GM19372 (cell line): Measurements from ENCODE around the gene ATP2A1.
"Not testable (repeated sequence)": the region's sequence is repeated elsewhere in the genome, so short reads cannot be mapped to it uniquely, and the experiment has no call there.

Experiments used
- ATAC-seq: cut with Tn5 transposase; IDR thresholded peaks from one replicate; pipeline ENCODE4 v1.9.1; 2021; ENCODE audit warnings: mild to moderate bottlenecking, low read depth, moderate library complexity; ENCODE audit not compliant: unreplicated experiment

The ATP2A1 gene

GRCh38 chr16:28858421-28858820, 19.9 kb upstream of the ATP2A1 start:
- ATAC-seq = no peak

DNA sequence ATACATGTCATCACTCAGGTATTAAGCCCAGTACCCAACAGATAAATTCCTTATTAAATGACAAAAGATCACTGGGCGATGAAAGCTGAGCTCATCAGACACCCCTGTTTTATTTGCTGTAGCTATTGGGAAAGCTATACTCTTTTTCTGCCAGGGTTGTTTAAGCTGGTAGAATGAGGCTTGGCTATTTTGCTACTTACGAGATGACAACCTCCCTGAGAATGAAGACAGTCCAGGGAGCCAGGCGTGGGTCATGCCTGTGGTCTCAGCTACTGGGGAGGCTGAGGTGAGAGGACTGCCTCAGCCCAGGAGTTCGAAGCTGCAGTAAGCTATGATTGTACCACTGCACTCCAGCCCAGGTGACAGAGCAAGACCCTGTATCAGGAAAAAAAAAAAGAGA, 19.0 kb upstream of the ATP2A1 start:
- no peak for ATAC-seq

DNA sequence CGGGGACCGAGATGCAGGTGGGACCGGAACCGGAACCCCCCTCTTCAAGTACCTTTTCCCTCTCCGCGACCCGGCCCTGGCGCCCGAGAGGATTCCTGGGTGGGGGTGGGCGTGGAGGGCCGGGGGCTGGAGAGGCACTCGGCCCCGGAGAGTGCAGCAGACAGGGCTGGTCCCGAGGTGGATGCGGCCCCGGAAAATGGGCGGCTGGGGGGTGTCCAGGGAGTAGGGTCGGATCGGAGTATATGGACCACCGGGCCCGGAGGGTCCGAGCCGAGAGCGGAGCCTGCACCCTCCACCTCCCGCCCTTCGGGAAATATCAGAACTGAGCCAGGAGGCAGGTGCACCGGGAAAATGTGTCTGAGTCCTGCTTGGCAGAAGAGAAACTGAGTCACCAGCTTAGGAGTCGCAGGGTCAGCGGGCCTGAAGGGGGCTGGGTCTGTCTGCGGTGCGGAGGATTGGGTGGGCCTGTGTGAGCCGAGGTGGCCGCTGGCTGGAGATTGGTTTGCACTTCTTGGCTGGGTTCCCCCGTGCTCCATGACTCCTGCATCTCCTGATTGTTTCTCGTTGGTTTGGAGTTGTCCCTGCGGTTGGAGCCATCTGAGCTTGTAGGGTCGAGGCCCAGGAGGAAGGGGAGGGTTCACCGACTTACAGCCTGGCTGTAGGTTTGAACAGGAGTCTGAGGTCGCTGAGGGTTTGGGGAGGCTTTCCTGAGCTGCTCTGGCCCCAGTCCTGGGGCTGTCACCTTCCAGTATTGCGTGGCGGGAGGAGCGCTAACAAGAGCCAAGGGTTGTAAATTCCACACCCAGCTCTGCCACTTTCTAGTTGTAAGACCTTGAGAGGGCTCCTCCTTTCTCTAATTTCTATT, 14.1 kb upstream of the ATP2A1 start:
- ATAC-seq = no peak

- ATAC-seq = no peak
Measured at GRCh38 chr16:28865001-28865688, 13.1 kb upstream of the ATP2A1 start.

- no peak for ATAC-seq
Measured at GRCh38 chr16:28865722-28866453, 12.4 kb upstream of the ATP2A1 start.

DNA sequence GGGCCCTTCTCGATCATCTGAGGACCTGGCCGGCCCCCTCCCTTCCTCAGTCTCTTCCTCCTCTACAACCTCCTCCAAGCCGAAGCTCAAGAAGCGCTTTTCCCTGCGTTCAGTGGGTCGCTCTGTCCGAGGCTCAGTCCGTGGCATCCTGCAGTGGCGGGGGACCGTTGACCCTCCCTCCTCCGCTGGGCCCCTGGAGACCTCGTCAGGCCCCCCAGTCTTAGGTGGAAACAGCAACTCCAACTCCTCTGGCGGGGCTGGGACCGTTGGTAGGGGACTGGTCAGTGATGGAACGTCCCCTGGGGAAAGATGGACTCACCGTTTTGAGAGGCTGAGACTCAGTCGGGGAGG, 11.9 kb upstream of the ATP2A1 start:
- no peak for ATAC-seq

GRCh38 chr16:28867241-28867640, 11.0 kb upstream of the ATP2A1 start:
- ATAC-seq = no peak

DNA sequence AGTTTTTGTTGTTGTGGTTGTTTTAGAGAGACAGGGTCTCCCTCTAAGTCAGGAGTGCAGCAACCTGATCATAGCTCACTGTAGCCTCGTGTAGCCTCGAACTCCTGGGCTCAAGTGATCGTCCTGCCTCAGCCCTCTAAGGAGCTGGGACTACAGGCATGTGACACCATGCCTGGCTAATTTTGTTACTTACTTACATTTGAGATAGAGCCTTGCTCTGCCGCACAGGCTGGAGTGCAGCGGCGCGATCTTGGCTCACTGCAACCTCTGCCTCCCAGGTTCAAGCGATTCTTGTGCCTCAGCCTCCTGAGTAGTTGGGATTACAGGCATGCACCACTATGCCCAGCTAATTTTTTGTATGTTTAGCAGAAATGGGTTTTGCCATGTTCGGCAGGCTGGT, 10.6 kb upstream of the ATP2A1 start:
- ATAC-seq = not testable (repeated sequence)

- ATAC-seq = no peak
Measured at GRCh38 chr16:28869201-28869600, 9.1 kb upstream of the ATP2A1 start.

DNA sequence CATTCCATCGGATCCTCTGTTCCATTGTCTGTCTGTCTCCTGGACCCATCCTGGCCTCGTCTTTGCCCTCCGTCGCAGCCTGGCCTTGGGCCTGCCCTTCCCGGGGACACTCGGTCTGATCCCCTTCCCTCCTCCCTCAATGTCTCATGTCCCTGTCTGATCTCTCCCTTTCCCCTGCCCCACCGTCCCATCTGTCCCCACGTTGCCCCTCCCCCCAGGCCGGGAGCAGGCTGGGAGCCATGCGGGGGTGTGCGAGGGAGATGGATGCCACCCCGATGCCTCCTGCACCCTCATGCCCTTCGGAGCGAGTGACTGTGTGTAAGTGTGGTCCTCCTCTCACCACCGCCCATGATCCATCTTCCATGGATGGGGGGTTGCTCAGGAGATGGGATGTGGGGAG, 5.3 kb upstream of the ATP2A1 start:
- no peak for ATAC-seq

DNA sequence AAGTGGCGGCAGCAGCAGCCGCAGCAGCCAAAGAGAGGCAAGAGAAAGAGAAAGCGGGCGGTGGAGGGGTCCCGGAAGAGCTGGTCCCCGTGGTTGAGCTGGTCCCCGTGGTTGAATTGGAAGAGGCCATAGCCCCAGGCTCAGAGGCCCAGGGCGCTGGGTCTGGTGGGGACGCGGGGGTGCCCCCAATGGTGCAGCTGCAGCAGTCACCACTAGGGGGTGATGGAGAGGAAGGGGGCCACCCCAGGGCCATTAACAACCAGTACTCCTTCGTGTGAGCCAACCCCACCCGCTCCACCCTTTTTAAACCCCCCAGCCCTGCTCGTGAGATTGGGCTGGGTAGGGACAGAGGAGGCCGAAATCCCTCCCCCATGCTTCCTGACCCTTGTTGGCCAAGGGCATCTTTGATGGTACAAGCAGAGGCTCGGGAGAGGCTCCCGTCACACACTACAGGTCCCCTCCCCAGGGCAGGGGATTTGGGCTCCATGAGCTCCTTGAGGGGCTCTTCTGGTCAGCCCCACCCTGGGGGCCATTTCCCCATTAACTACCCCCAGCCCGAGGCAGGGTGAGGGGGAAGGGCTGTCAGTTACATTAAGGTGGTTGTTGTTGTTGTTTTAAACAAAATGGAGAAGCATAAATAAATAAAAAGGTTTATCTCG, 4.6 kb upstream of the ATP2A1 start:
- no peak for ATAC-seq

GRCh38 chr16:28874406-28874805, 3.9 kb upstream of the ATP2A1 start:
- ATAC-seq = no peak

DNA sequence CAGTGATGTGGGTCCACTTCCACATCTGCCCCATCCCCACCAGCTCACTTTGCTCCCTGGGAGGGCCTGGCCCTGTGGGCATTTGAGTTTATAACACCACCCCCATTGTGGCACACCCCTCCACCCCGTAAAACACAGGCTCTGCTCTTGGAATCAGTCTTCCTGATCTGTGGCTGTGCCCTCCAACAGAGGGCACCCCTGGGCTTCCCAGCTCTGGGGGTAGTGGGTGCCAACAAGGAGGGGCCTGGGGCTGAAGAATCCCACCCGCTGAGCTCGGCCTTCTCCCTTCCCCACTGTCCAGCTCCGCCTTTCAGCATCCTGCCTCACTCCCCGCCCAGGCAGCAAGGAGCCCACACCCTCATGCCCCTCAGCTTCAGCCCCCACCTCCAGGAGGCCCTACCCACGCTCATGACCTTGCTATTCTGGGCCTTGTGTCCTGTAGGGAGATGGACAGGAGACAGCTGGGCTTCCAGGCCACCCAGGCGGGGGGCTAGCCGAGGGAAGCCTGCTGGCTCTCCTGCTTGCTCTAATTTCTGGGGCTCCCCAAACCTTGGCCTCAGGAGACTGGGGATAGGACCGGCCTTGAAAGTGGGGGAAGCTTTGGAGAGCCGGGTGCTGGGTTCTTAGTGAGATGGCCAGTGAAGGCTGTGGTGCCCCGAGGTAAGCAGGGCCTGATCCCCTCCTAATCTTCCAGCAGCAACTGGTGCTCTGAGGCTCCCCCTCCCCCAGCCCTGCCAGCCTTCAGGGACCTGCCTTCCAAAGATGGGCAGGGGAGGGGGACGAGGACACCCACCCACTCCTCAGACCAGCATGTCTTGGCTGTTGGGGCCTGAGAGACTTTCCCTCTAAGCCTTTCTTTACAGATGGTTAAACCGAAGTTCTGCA, 2.9 kb upstream of the ATP2A1 start:
- ATAC-seq = no peak

DNA sequence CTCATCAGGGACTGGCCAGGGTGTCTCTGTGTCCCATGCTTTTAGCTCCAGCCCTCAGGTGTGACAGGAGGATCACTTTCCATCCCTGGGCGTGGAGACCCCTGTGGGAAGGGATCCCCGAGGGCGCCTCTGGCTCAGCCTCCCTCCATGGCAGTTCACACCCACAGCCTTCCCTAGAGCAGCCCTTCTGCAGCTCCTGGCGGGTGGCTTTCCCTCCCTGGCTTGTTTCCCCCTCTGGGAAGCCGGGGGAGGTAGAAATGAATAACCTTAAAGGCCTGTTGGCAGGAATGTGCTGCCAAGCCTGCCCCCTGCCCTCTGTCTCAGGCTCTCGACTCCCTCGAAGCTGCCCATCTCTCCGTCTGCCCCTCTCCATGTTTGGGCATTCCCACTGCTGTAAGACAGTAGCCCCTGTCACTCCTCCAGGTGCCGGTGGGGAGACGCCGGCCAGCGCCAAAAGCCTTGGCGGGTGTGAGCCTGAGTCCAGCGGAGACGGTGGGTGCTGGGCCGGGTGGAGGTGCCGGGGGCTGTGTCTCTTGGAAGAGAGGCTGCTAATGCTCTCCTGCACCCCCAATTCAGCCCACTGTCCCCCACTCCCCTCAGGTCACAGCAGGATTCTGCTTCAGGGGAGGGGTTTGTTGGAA, 2.1 kb upstream of the ATP2A1 start:
- ATAC-seq = no peak

DNA sequence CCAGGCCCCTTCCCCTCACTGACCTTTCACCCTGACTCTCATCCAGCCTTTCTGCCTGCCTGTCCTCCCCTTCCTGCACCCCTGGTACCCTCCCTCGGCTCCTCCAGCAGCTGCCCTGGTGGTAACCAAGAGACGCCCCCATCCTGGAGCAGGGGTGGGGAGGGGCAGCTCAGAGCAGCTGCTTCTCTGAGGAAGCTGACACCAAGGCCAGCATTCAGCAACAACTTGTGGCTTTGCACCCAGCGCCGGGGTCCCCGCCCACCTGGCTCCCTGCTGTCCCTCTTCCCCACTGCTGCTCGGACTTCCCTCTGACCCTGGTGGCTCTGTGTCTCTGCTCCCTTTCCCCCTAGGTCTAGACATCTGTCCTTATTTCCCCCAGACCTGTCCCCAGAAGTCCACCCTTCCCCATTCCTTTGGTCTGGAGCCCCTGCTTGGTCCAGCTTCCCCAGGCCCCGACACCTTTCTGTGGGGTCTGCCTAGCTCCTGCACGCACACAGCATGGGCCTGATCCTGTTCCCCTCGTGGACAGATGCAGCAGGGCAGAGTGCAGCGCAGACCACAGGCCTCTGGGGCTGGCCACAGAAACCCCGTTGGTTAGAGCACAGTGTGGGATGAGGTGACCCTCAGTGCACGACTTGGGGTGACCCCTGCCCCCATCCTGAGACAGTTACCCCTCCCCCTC, 1.2 kb upstream of the ATP2A1 start:
- ATAC-seq = no peak

DNA sequence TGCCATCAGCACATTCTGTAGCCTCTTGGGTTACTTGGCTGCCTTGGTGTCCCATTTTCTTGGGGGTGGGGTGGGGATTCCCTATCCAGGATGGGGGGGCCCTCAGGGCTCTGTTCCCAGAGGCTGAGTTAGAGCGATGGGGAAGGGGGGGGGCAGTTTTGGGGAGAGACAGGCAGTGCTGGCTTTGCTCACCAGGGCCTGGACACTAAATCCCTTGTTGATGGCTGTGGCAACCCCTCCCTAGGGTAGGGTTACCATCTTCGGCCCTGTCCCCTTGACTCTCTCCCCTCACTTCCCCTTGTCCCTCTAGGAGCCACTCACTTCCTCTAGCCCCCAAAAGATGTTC, 660 bp upstream of the ATP2A1 start:
- ATAC-seq = no peak

- ATAC-seq = peak; percentile 19
Measured at GRCh38 chr16:28879261-28879840, 1.1 kb downstream of the ATP2A1 start.

DNA sequence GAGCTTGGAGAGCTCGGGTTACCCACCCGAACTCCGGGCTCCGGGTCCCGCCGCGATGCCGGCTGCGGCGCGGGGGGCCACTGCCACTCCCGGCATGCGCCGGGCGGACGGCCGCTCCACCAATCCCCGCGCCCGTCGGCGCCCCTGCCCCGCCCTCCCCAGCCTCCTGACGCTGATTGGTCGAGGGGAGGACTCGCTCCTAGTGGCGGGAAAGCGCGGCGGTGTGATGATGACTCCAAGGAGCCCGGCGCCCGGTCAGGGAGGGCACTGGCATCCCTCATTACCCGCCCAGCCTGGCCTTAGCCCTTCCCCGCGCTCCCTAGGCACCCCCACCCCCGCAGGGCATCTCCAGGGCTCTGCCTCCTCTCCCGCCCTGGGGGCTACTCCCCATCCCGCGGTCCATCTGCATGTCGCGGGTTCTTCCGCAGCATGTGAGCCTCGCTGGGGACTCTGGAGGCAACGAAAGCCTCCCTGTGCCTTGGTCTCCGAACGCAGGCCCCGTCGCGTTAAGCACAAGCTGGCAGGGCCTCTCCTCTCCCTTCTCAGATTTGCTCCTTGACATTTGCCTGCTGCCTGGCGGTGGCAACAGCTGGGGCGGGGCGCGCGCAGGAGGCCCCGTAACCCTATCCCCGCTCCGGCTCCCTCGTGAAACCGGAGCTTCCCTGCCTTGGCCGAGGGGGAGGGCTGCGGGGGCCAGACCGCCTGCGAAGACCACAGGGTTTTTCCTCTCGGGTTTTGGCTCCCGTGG, 1.7 kb downstream of the ATP2A1 start:
- peak; percentile 81 for ATAC-seq
